Smooth muscle cell (in vitro differentiated cells): ENCODE results near the gene RNF115. TPM values are rescaled to one million over a fixed set of nuclear protein-coding genes. Genes with fewer than 3 reads are reported as not detected.
A peak's percentile ranks its signal among the peaks of the same experiment; 100 is the strongest.
"Not testable (repeated sequence)": the region's sequence is repeated elsewhere in the genome, so short reads cannot be mapped to it uniquely, and the experiment has no call there.

Experiments used
- DNase-seq: peaks from one replicate; lab custom pipeline; 2025; ENCODE audit not compliant: unreplicated experiment; lab: John Stamatoyannopoulos, UW
- H2AFZ ChIP-seq: fragments of 200-600 bp; sonication (generic); 2 replicates; pipeline ENCODE4 v1.6.0; 2016; ENCODE audit warnings: antibody characterized with exemption, low read depth, mild to moderate bottlenecking
- H3F3A ChIP-seq: fragments of 200-600 bp; sonication (generic); 2 replicates; pipeline ENCODE4 v1.6.0; 2017; ENCODE audit warnings: antibody characterized with exemption, low read depth
- H3K27ac ChIP-seq: fragments of 200-600 bp; sonication (generic); 2 replicates; pipeline ENCODE4 v1.5.1; 2016; ENCODE audit warnings: low read depth, mild to moderate bottlenecking
- H3K27me3 ChIP-seq: fragments of 200-600 bp; sonication (generic); 2 replicates; pipeline ENCODE4 v1.6.1; 2016; ENCODE audit warnings: low read depth, mild to moderate bottlenecking
- H3K36me3 ChIP-seq: fragments of 200-600 bp; sonication (generic); 2 replicates; pipeline ENCODE4 v1.5.1; 2016; ENCODE audit warnings: low read depth
- H3K4me1 ChIP-seq: fragments of 200-600 bp; sonication (generic); 2 replicates; pipeline ENCODE4 v1.5.1; 2016; ENCODE audit warnings: low read depth
- H3K4me2 ChIP-seq: fragments of 200-600 bp; sonication (generic); 2 replicates; pipeline ENCODE4 v1.6.0; 2016; ENCODE audit warnings: mild to moderate bottlenecking
- H3K4me3 ChIP-seq: fragments of 200-600 bp; sonication (generic); 2 replicates; pipeline ENCODE4 v1.5.1; 2016; ENCODE audit warnings: mild to moderate bottlenecking
- H3K79me2 ChIP-seq: fragments of 200-600 bp; sonication (generic); 2 replicates; pipeline ENCODE4 v1.6.0; 2016; ENCODE audit warnings: low read depth, mild to moderate bottlenecking
- H3K9ac ChIP-seq: fragments of 200-600 bp; sonication (generic); 2 replicates; pipeline ENCODE4 v1.6.0; 2016; ENCODE audit warnings: low read depth
- H3K9me3 ChIP-seq: fragments of 200-600 bp; sonication (generic); replicated peaks from 2 replicates; pipeline ENCODE4 v1.5.1; 2016; ENCODE audit warnings: low read depth
- H4K20me1 ChIP-seq: fragments of 200-600 bp; sonication (generic); 2 replicates; pipeline ENCODE4 v1.6.0; 2016; ENCODE audit warnings: low read depth
- CTCF ChIP-seq: fragments of 200-600 bp; sonication (generic); IDR thresholded peaks from 2 replicates; pipeline ENCODE4 v1.5.1; 2017; ENCODE audit warnings: borderline replicate concordance, mild to moderate bottlenecking, antibody characterized with exemption; ENCODE audit not compliant: insufficient read depth, poor library complexity, severe bottlenecking
- WGBS: methylation state at CpG from one replicate; pipeline ENCODE4 v1.1.7; 2016; ENCODE audit warnings: low lambda C conversion rate; 5-methylcytosine and 5-hydroxymethylcytosine counted together
- polyA plus RNA-seq: library from polyadenylated mRNA; unstranded; fragments of >200 nt; fragmentation: Nextera tagmentation; extraction: Ambion mirVana; gene quantifications from 2 replicates; pipeline ENCODE4 v1.2.1, GENCODE V29; 2016
- total RNA-seq: library from RNA; depleted of rRNA; stranded (reverse); fragments of >200 nt; gene quantifications from 2 replicates; pipeline ENCODE4 v1.2.3, GENCODE V29; 2014

Gene RNF115
- total and polyA plus RNA-seq, 2 experiments from 2014 or later, result 4.2 to 9.2 TPM

- H3K4me3 ChIP-seq, result no peak overlapping the region
- no peak overlapping the region for H3K9ac ChIP-seq
- no peak overlapping the region for H3K4me2 ChIP-seq
These were observed 2.1 kb upstream of the RNF115 start for GRCh38 chr1:145826030-145826429.

DNA sequence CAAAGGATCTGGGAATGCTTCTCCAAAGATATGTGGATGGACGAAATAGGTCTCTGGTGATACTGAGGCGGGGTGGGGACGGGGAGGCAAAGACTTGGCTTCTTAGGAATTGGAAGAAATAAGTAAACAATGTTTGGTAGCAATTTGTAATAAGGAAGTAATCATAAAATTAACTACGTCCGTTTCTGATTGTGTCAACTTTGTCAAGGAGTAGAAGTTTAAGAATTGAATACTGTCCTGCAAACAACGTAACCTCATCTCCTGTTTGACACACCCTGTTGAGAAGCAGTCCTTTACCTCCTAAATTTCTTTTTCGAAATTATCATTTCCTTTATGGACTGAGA lies 576 bp upstream of the RNF115 start:
- Histone ChIP-seq H3K9ac (peak overlapping the region; percentile 96), H3K9me3 (no peaks in the 10 kb centered on the region), H2AFZ (peak overlapping the region; percentile 99), H3K79me2 (peaks cover 31% of the 10 kb centered on the region), H3K4me2 (peak overlapping the region; percentile 98), H3F3A (no peaks in the 10 kb centered on the region), H4K20me1 (no peaks in the 10 kb centered on the region), H3K27ac (peak overlapping the region; percentile 95), H3K4me3 (peak overlapping the region; percentile 99), H3K36me3 (peaks cover 20% of the 10 kb centered on the region), H3K27me3 (no peaks in the 10 kb centered on the region), H3K4me1 (peaks cover 10% of the 10 kb centered on the region)
- no peak for TF ChIP-seq CTCF
- WGBS, result 6% methylated on average over 7 of the region's 7 CpGs
- no peak for DNase-seq

More at GRCh38 chr1:145826030-145826429, 2.1 kb upstream of the RNF115 start:
- H3K4me1 ChIP-seq, result peaks cover 10% of the 10 kb centered on the region
- no peak for DNase-seq
- 93% methylated on average over 2 of the region's 2 CpGs for WGBS
- H3K27me3 ChIP-seq, result no peaks in the 10 kb centered on the region
- H3K9me3 ChIP-seq, result no peaks in the 10 kb centered on the region
- no peak overlapping the region for H3K27ac ChIP-seq
- H3F3A ChIP-seq, result no peaks in the 10 kb centered on the region
- peaks cover 30% of the 10 kb centered on the region for H3K36me3 ChIP-seq
- no peak for TF ChIP-seq CTCF
- H3K79me2 ChIP-seq, result peaks cover 22% of the 10 kb centered on the region
- H4K20me1 ChIP-seq, result no peaks in the 10 kb centered on the region
- H2AFZ ChIP-seq, result no peak overlapping the region

- H3K9ac ChIP-seq, H3K4me2 ChIP-seq, H3K27ac ChIP-seq, H3K4me3 ChIP-seq, H3F3A ChIP-seq, H2AFZ ChIP-seq, DNase-seq, H3K36me3 ChIP-seq, H3K27me3 ChIP-seq, H3K9me3 ChIP-seq, H4K20me1 ChIP-seq: not testable (repeated sequence)
- peaks cover 34% of the 10 kb centered on the region for H3K79me2 ChIP-seq
- 15% methylated on average over 5 of the region's 16 CpGs for WGBS
- H3K4me1 ChIP-seq, result peaks cover 10% of the 10 kb centered on the region
These were observed 1.0 kb downstream of the RNF115 start for GRCh38 chr1:145822779-145823331.

DNA sequence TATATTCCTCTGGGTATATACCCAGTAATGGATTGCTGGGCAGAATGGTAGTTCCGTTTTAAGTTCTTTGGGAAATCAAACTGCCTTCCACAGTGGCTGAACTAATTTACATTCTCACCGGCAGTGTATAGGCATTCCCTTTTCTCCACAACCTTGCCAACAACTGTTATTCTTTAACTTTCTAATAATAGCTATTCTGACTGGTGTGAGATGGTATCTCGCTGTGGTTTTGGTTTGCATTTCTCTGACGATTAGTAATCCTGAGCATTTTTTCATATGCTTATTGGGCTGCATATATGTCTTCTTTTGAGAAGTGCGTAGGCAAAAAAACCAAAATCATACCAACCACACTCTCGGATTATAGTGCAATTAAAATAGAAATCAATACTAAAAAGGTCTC lies 5.8 kb downstream of the RNF115 start:
- H3K4me3 ChIP-seq, H3K4me1 ChIP-seq, H3K36me3 ChIP-seq, H3K27me3 ChIP-seq, H3K9ac ChIP-seq, H3K9me3 ChIP-seq, H4K20me1 ChIP-seq, H2AFZ ChIP-seq, H3K4me2 ChIP-seq, H3F3A ChIP-seq, DNase-seq: not testable (repeated sequence)
- WGBS, result 22% methylated on average over 4 of the region's 6 CpGs
- Histone ChIP-seq H3K79me2 (peaks cover 20% of the 10 kb centered on the region), H3K27ac (peak overlapping the region; percentile 69)

DNA sequence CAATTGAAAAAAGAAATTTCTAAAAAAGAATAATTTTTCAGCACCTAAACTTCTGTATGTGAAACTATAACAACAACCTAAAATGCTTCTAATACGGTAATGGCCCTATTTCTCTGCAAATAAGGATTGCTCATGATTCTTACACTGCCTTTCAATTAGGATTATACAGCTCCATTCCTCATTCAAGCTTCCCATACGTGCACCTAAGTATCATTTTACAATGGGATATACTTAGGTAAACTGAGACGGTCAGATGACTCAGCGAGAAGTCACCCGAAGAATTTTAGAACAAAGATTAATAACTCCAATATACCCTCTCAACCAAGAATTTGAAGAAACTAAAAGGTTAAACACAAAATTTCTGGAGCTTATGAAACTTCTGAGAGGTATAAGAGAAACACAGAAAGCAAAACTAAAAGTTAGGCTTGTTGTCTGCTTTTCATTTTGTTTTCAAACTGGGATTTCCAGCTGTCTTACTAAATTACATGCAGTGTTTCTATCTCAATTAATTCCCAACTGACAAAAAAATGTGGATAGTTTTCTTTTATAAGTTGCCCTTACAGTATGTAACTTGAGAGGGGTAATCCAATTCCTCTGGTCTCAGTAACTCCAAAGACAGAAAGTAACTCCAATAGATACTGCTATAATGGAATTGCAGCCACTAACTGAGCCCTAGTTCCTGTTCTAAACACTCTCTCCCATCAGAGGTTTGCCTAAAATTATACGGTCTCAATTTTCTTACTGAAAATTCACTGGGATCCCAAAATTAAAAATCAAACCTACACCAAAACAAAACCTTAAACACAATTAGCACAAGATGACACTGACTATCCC lies 10.7 kb downstream of the RNF115 start:
- DNase-seq, H2AFZ ChIP-seq: not testable (repeated sequence)

More for the DNA sequence above, 10.7 kb downstream of the RNF115 start:
- H3K9me3 ChIP-seq, H3K4me2 ChIP-seq, H3K4me3 ChIP-seq, H3K4me1 ChIP-seq, H3K36me3 ChIP-seq, H3F3A ChIP-seq, H3K9ac ChIP-seq, H3K27ac ChIP-seq, H3K27me3 ChIP-seq: not testable (repeated sequence)
- 84% methylated on average over 6 of the region's 6 CpGs for WGBS
- Histone ChIP-seq H4K20me1 (peaks cover 18% of the 10 kb centered on the region), H3K79me2 (peaks cover 16% of the 10 kb centered on the region)
